Activated CD4-positive, alpha-beta T cell treated with anti-CD3 and anti-CD28 coated beads, Interleukin-10, Interleukin-2, amounts not matched to agents 100 ng/mL and 50 ng/mL, durations not matched to agents 16 hours and 8 hours (primary cell): ENCODE data around the gene OR7G3.

Source experiments
- DNase-seq: peaks from one replicate; pipeline ENCODE4 v3.0.0-alpha.2; 2020

Gene OR7G3

DNA sequence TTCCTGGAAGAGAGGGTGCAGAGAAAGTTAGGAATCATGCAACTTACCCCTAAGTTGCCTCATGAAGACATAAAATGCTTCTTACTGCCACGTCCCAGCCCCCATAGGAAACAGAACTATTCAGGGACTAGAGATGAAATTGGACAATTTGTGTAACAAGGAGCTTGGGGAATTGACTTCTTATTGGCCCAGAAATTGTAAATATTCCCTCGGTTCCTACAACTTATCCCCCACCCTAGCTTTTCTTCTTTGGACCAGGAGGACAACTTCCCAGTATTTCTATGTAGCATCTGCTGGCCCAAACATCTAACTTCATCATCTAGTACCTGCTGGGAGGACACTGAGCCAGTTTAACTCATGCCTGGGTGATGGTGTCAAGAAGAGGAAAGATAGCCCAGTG lies 40.0 kb downstream of the OR7G3 start, which contains the start of gene OR1M1:
Gene OR1M1, plus strand, starts transcription at position 301 of the 400 bp plus-strand sequence. CDS start 6,184 bp downstream, outside the sequence.
- DNase-seq = no peak

DNA sequence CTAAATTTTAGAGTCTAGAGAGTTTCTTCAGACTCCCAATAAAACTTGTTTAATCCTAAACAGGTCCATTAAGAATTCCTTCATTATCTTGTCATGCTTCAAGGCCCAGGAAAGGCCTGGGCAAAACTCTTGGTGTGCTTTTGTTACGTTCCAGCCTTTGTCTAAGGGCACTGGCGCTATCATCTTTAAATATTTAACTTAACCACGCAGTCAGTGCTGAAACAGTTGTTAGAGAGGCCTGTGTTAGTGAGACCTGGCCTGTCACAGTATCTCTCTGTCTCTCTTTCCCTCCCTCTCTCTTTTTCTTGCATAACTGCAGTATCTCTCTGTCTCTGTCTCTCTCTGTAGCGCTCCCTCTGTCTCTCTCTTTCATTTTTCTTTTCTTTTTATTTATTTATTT lies 48.1 kb downstream of the OR7G3 start:
- no peak for DNase-seq

DNA sequence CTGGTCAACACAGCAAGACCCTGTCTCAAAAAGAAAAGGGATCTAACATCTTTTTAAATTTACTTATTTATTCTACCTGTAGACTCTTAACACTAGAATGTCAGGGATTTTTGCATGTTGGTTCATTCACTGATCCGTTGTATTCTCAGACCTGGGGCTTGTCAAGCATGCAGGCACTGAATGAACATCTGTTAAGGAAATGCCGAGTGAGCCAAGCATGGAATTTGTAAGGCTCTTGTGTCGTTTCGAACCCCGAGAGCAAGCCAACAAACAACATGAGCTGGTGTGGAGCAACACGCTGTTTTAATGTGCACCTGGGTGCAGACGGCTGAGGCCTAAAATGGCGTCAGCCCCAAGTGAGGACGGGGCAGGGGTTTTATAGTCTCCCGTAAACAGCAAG lies 49.8 kb downstream of the OR7G3 start:
- no peak for DNase-seq
